Neural progenitor cell (in vitro differentiated cells): Measurements from ENCODE around the gene NCAM1. TPM values are rescaled to one million over a fixed set of nuclear protein-coding genes. Genes with fewer than 3 reads are reported as not detected.
A peak's percentile ranks its signal among the peaks of the same experiment; 100 is the strongest.

ENCODE experiments used
- DNase-seq: peaks from one replicate; pipeline ENCODE4 v3.0.0-alpha.2; 2016; ENCODE audit warnings: low spot score
- H2AFZ ChIP-seq: fragments of 200-600 bp; sonication (generic); replicated peaks from 2 replicates; pipeline ENCODE4 v1.6.1; 2016; ENCODE audit warnings: antibody characterized with exemption
- H3F3A ChIP-seq: fragments of 200-600 bp; sonication (generic); 2 replicates; pipeline ENCODE4 v1.6.1; 2016; ENCODE audit warnings: antibody characterized with exemption, low read depth
- H3K27ac ChIP-seq: fragments of 200-600 bp; sonication (generic); 2 replicates; pipeline ENCODE4 v1.5.1; 2016; ENCODE audit warnings: mild to moderate bottlenecking
- H3K27me3 ChIP-seq: fragments of 200-600 bp; sonication (generic); 2 replicates; pipeline ENCODE4 v1.6.1; 2016; ENCODE audit warnings: mild to moderate bottlenecking, moderate library complexity
- H3K36me3 ChIP-seq: fragments of 200-600 bp; sonication (generic); 2 replicates; pipeline ENCODE4 v1.5.1; 2016
- H3K4me1 ChIP-seq: fragments of 200-600 bp; sonication (generic); 2 replicates; pipeline ENCODE4 v1.6.1; 2016; ENCODE audit warnings: mixed run types
- H3K4me2 ChIP-seq: fragments of 200-600 bp; sonication (generic); 2 replicates; pipeline ENCODE4 v1.6.1; 2016
- H3K4me3 ChIP-seq: fragments of 200-600 bp; sonication (generic); 2 replicates; pipeline ENCODE4 v1.5.1; 2016
- H3K79me2 ChIP-seq: fragments of 200-600 bp; sonication (generic); 2 replicates; pipeline ENCODE4 v1.6.1; 2016; ENCODE audit warnings: low read depth
- H3K9ac ChIP-seq: fragments of 200-600 bp; sonication (generic); 2 replicates; pipeline ENCODE4 v1.6.1; 2016
- H3K9me3 ChIP-seq: fragments of 200-600 bp; sonication (generic); 2 replicates; pipeline ENCODE4 v1.5.1; 2016; ENCODE audit warnings: low read depth
- H4K20me1 ChIP-seq: fragments of 200-600 bp; sonication (generic); 2 replicates; pipeline ENCODE4 v1.6.1; 2016; ENCODE audit warnings: low read depth
- H3K27ac Mint-ChIP-seq: 3 replicates; pipeline ENCODE4 v1.8.0; 2021; ENCODE audit warnings: mixed read lengths
- H3K27me3 Mint-ChIP-seq: 2 replicates; pipeline ENCODE4 v1.8.0; 2022; ENCODE audit warnings: low read depth, mild to moderate bottlenecking, inconsistent platforms, moderate library complexity, mixed read lengths; ENCODE audit not compliant: insufficient read depth
- H3K36me3 Mint-ChIP-seq: 3 replicates; pipeline ENCODE4 v1.8.0; 2021; ENCODE audit warnings: mixed read lengths
- H3K4me1 Mint-ChIP-seq: 3 replicates; pipeline ENCODE4 v1.8.0; 2021; ENCODE audit warnings: mixed read lengths
- H3K4me3 Mint-ChIP-seq: 3 replicates; pipeline ENCODE4 v1.8.0; 2021; ENCODE audit warnings: mild to moderate bottlenecking, moderate library complexity, mixed read lengths
- H3K9me3 Mint-ChIP-seq: 3 replicates; pipeline ENCODE4 v1.8.0; 2020; ENCODE audit warnings: mixed read lengths
- EZH2 ChIP-seq: fragments of 200-600 bp; sonication (generic); IDR thresholded peaks from 2 replicates; pipeline ENCODE4 v1.6.1; 2017; ENCODE audit warnings: antibody characterized with exemption, mild to moderate bottlenecking, moderate library complexity
- EZH2phosphoT487 ChIP-seq: fragments of 200-600 bp; sonication (generic); IDR thresholded peaks from 2 replicates; pipeline ENCODE4 v1.6.1; 2017; ENCODE audit warnings: antibody characterized with exemption
- total RNA-seq: library from RNA; depleted of rRNA; stranded (reverse); fragments of >200 nt; gene quantifications from 2 replicates; pipeline ENCODE4 v1.2.3, GENCODE V29; 2015; ENCODE audit warnings: low replicate concordance
- TF ChIP-seq, protein P1 (sequence below): fragments of 200-600 bp; sonication (generic); IDR thresholded peaks from 2 replicates; pipeline ENCODE4 v1.5.1; 2017; ENCODE audit warnings: antibody characterized with exemption, mild to moderate bottlenecking

NCAM1 gene
- total RNA-seq, 1 donor from 2014 or later: 17.5 TPM

DNA sequence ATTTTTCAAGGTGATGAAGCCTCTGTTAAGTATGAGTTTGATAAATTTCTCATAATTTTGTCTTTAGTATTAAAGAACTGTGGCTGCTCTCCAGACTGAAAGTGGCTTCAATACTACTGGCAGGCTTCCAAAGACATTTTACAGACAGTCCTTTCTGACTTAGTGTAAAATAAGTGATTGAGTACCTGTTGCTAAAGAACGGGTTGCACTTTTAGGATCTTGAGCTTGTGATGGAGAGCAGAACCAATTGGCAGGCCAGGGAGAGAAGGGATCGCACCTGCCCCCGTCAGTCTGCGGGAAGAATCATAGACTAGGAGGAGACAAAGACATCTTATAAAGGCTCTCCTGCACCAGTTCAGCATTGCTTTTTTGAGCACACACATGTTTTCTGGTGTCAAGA is 4.4 kb downstream of the NCAM1 start:
- no peak for TF ChIP-seq EZH2phosphoT487
- TF ChIP-seq, protein P1, sequence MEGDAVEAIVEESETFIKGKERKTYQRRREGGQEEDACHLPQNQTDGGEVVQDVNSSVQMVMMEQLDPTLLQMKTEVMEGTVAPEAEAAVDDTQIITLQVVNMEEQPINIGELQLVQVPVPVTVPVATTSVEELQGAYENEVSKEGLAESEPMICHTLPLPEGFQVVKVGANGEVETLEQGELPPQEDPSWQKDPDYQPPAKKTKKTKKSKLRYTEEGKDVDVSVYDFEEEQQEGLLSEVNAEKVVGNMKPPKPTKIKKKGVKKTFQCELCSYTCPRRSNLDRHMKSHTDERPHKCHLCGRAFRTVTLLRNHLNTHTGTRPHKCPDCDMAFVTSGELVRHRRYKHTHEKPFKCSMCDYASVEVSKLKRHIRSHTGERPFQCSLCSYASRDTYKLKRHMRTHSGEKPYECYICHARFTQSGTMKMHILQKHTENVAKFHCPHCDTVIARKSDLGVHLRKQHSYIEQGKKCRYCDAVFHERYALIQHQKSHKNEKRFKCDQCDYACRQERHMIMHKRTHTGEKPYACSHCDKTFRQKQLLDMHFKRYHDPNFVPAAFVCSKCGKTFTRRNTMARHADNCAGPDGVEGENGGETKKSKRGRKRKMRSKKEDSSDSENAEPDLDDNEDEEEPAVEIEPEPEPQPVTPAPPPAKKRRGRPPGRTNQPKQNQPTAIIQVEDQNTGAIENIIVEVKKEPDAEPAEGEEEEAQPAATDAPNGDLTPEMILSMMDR: no peak
- TF ChIP-seq EZH2: no peak
- Histone ChIP-seq H3K27me3 (peaks cover 23% of the 10 kb centered on the region), H3K79me2 (peaks cover 3% of the 10 kb centered on the region), H3K27ac (no peak overlapping the region), H3K4me3 (no peak overlapping the region), H2AFZ (no peak overlapping the region), H3K4me2 (no peak overlapping the region), H3K9me3 (no peaks in the 10 kb centered on the region), H3K4me1 (peaks cover 22% of the 10 kb centered on the region), H3K36me3 (no peaks in the 10 kb centered on the region), H3F3A (peaks cover 21% of the 10 kb centered on the region), H4K20me1 (no peaks in the 10 kb centered on the region), H3K9ac (no peak overlapping the region)
- H3K36me3 Mint-ChIP-seq: no peaks in the 10 kb centered on the region
- peak; percentile 10 for DNase-seq
- H3K27me3 Mint-ChIP-seq: peaks cover 4% of the 10 kb centered on the region
- H3K4me3 Mint-ChIP-seq: no peak overlapping the region
- no peak overlapping the region for H3K27ac Mint-ChIP-seq
- H3K9me3 Mint-ChIP-seq: no peaks in the 10 kb centered on the region
- peaks cover 15% of the 10 kb centered on the region for H3K4me1 Mint-ChIP-seq

DNA sequence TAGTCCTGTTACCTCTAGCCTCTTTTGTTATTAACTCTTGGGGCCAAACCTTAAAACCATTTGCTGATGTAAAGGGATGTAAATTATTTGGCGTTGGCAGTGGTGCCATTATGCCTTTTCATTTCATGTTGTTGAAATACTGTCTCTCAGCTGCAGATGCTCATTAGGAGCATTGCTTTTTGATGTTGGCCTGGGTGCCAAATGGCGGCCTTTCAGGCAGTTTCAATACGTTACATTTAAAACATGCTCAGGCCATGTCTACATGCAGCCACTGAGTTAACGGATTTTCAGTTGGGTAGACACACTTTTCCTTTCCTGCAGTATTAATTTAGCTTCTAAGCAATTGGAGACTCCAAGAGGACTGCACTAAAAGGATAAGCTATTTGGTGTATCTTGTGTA is 5.3 kb downstream of the NCAM1 start:
- Histone ChIP-seq H3K79me2 (peaks cover 3% of the 10 kb centered on the region), H3K27ac (no peak overlapping the region), H3K27me3 (peaks cover 20% of the 10 kb centered on the region), H3K4me1 (peaks cover 19% of the 10 kb centered on the region), H3K4me2 (no peak overlapping the region), H3K4me3 (no peak overlapping the region), H3K36me3 (no peaks in the 10 kb centered on the region), H3K9me3 (no peaks in the 10 kb centered on the region), H3K9ac (no peak overlapping the region), H3F3A (peaks cover 19% of the 10 kb centered on the region), H4K20me1 (no peaks in the 10 kb centered on the region), H2AFZ (no peak overlapping the region)
- Mint-ChIP-seq H3K4me1 (peaks cover 15% of the 10 kb centered on the region), H3K27me3 (peaks cover 4% of the 10 kb centered on the region), H3K4me3 (no peak overlapping the region), H3K9me3 (no peaks in the 10 kb centered on the region), H3K27ac (no peak overlapping the region), H3K36me3 (no peaks in the 10 kb centered on the region)
- no peak for TF ChIP-seq EZH2phosphoT487
- TF ChIP-seq, protein P1: no peak
- no peak for TF ChIP-seq EZH2
- DNase-seq: no peak

DNA sequence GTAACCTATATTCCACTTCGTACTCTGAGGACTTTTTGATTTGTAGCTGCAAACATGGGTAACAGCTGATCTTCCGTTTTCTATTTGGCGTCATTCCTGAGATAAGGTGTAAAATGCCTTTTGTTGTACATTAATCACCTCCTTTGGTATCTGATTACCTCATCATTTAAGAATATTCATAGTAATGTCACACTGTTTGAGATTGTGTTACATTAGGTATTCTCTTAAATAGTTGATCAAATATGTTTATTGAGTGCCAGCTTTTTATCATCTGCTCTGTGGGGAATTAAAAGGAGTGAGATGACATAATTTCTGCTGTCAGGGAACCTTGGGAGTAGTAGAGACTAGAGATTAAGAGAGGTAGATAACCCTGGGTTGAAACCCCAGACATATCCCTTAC is 5.9 kb downstream of the NCAM1 start:
- DNase-seq: no peak
- Histone ChIP-seq H3K79me2 (peaks cover 3% of the 10 kb centered on the region), H3F3A (peaks cover 14% of the 10 kb centered on the region), H3K4me2 (no peak overlapping the region), H4K20me1 (no peaks in the 10 kb centered on the region), H3K4me1 (peaks cover 19% of the 10 kb centered on the region), H3K27ac (no peak overlapping the region), H3K4me3 (no peak overlapping the region), H3K9ac (no peak overlapping the region), H3K36me3 (no peaks in the 10 kb centered on the region), H3K9me3 (no peaks in the 10 kb centered on the region), H2AFZ (no peak overlapping the region), H3K27me3 (peaks cover 20% of the 10 kb centered on the region)
- no peak overlapping the region for H3K4me3 Mint-ChIP-seq
- H3K27me3 Mint-ChIP-seq: peaks cover 4% of the 10 kb centered on the region
- TF ChIP-seq EZH2phosphoT487 (no peak), EZH2 (no peak)
- TF ChIP-seq, protein P1: no peak
- no peaks in the 10 kb centered on the region for H3K36me3 Mint-ChIP-seq
- no peaks in the 10 kb centered on the region for H3K9me3 Mint-ChIP-seq
- H3K4me1 Mint-ChIP-seq: peaks cover 15% of the 10 kb centered on the region
- H3K27ac Mint-ChIP-seq: no peak overlapping the region
